ENCODE measurements around the gene NOL7. TPM values are rescaled to one million over a fixed set of nuclear protein-coding genes. Genes with fewer than 3 reads are reported as not detected.

The NOL7 gene
- total RNA-seq, 1 donor from 2014 or later: 52.0 TPM

DNA sequence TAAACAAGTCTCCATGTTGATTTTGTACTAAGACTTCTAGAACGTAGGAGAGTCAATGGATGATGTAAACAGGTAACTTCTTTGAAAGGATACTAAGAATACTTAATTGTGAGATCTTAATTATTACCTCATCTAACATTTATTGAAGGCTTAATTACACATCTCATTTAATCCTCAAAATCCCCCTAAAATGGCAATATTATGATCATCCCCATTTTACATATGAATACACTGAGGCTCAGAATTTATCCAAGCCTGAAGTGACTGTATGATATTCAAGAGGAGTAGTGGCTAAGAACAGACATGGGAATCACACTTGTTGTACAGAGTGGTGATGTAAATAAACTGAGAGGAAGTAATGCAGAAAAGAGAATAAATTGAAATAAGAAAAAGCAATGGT is 22.9 kb downstream of the NOL7 start:
- intact Hi-C loops (cut with DNase I): no loop called here
- H3K27ac ChIP-seq: no peak overlapping the region
- TF ChIP-seq, protein P1, sequence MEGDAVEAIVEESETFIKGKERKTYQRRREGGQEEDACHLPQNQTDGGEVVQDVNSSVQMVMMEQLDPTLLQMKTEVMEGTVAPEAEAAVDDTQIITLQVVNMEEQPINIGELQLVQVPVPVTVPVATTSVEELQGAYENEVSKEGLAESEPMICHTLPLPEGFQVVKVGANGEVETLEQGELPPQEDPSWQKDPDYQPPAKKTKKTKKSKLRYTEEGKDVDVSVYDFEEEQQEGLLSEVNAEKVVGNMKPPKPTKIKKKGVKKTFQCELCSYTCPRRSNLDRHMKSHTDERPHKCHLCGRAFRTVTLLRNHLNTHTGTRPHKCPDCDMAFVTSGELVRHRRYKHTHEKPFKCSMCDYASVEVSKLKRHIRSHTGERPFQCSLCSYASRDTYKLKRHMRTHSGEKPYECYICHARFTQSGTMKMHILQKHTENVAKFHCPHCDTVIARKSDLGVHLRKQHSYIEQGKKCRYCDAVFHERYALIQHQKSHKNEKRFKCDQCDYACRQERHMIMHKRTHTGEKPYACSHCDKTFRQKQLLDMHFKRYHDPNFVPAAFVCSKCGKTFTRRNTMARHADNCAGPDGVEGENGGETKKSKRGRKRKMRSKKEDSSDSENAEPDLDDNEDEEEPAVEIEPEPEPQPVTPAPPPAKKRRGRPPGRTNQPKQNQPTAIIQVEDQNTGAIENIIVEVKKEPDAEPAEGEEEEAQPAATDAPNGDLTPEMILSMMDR (IDR thresholded peaks at IDR 0.05): no peak

DNA sequence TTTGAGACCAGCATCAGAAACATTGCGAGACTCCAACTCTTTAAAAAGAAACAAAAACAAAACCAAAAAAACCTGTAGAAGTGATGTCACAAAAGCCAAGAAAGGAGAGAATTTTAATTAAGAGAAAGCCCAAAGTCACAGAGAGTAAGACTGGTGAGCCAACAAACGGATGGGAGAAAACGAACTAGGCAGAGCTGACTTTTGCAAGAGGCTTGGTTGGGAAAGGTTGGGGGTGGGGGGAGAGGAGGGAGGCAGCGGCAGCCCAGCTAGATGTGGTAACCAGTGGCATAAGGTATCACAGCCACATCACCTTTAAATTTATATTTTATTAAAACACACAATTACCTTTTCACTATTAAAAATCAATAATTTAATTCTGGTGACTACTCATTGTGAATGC is 23.5 kb downstream of the NOL7 start:
- H3K4me1 ChIP-seq: no peaks in the 10 kb centered on the region
- H3K27me3 ChIP-seq: no peaks in the 10 kb centered on the region
- ATAC-seq: no peak
- no peak overlapping the region for H3K27ac ChIP-seq
- H3K4me3 ChIP-seq: no peak overlapping the region
- no peaks in the 10 kb centered on the region for H3K9me3 ChIP-seq
- intact Hi-C loops (cut with DNase I): no loop called here
- TF ChIP-seq, protein P1 (IDR thresholded peaks at IDR 0.05): no peak
- H3K36me3 ChIP-seq: peaks cover 47% of the 10 kb centered on the region
- DNase-seq: no peak

More for the DNA sequence above, 22.9 kb downstream of the NOL7 start:
- no peaks in the 10 kb centered on the region for H3K27me3 ChIP-seq
- H3K4me1 ChIP-seq: no peaks in the 10 kb centered on the region
- H3K4me3 ChIP-seq: no peak overlapping the region
- no peak for DNase-seq
- no peak for ATAC-seq
- H3K9me3 ChIP-seq: no peaks in the 10 kb centered on the region
- peaks cover 41% of the 10 kb centered on the region for H3K36me3 ChIP-seq

DNA sequence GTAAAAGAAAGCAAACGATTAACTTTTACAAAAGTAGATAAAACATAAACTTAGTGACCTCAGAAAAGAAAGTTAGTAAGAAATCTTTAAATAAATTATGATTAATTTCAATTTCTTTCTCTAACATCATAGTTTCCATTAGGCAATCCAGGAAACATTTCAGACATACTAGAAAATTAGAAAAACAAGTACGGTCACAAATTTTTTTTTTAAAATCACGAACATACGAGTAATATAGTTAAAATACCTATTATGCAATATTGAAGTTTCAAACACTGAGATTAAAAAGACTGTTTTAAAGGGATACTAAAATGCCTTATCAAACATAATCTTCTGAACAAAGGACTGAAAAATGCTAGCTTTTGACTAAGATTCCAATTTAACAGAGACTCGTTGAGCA is 26.2 kb downstream of the NOL7 start:
- no peaks in the 10 kb centered on the region for H3K9me3 ChIP-seq
- H3K4me1 ChIP-seq: no peaks in the 10 kb centered on the region
- intact Hi-C loops (cut with DNase I): no loop called here
- H3K36me3 ChIP-seq: peaks cover 48% of the 10 kb centered on the region
- DNase-seq (no peak), ATAC-seq (no peak)
- no peak overlapping the region for H3K4me3 ChIP-seq
- no peaks in the 10 kb centered on the region for H3K27me3 ChIP-seq
- H3K27ac ChIP-seq: no peak overlapping the region
- TF ChIP-seq, protein P1 (IDR thresholded peaks at IDR 0.05): no peak

DNA sequence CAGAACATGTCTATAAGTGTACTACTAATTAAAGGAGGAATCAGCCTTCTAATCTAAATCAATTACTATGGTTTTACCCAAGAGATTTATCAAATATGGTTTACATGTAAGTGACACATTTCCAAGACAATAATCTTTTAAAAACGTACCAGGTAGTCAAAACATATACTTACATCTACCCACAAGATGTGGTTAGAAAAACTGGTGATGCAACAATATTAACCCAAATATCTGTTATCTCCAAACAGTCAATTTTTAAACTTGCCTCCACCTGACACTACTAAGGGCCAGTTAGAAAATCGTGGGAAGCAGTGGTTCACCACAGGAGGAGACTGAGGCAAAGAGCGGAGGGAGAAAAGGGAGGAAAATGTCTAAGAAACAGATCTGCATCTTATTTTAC is 28.0 kb downstream of the NOL7 start:
- Histone ChIP-seq H3K9me3 (no peaks in the 10 kb centered on the region), H3K36me3 (peaks cover 34% of the 10 kb centered on the region), H3K4me1 (no peaks in the 10 kb centered on the region), H3K27ac (no peak overlapping the region), H3K27me3 (no peaks in the 10 kb centered on the region), H3K4me3 (no peak overlapping the region)
- ATAC-seq (no peak), DNase-seq (no peak)
- TF ChIP-seq, protein P1 (IDR thresholded peaks at IDR 0.05): no peak
- intact Hi-C loops (cut with DNase I): no loop called here

DNA sequence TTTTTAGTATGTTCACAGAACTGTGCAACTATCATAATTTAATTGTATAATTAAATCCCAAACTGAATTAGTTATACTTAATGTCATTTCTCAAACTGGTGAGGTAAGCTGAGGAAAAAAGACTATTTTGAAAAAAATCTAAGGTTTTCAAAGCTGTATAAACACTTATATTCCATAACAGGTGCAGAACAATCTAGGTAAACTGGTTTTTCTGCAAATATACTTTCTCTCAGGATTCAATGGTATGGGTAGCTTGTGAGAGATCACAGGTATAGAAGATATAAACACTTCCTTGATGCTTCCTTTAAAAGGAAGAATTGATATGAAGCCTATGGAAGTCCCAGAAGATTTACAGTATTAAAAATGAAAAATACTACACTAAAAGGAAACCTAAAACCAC is 33.7 kb downstream of the NOL7 start:
- Histone ChIP-seq H3K4me3 (no peak overlapping the region), H3K4me1 (no peaks in the 10 kb centered on the region), H3K27ac (no peak overlapping the region), H3K36me3 (peaks cover 5% of the 10 kb centered on the region), H3K27me3 (no peaks in the 10 kb centered on the region), H3K9me3 (no peaks in the 10 kb centered on the region)
- intact Hi-C loops (cut with DNase I): no loop called here
- DNase-seq: no peak
- no peak for ATAC-seq
- TF ChIP-seq, protein P1 (IDR thresholded peaks at IDR 0.05): no peak

DNA sequence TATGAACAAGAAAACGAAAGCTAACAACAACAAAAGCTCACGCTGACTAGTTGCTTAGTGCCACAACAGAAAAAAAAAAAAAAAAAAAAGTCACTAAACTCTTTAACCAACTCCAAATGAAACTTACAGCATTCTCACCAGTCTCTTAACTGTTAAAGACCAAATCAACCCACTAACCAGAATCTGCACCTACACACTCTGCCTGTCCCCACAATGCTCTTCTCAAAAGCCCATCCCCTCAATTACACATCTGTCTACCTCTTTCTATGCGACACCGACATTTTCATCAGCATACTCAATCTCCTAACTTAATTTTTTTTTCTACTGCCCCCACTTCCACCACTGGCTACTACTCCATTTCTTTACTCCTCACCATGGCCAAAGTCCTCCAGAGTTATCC is 34.3 kb downstream of the NOL7 start:
- TF ChIP-seq, protein P1 (IDR thresholded peaks at IDR 0.05): no peak
- DNase-seq (no peak), ATAC-seq (no peak)
- Histone ChIP-seq H3K4me1 (no peaks in the 10 kb centered on the region), H3K36me3 (no peaks in the 10 kb centered on the region), H3K4me3 (no peak overlapping the region), H3K9me3 (no peaks in the 10 kb centered on the region), H3K27me3 (no peaks in the 10 kb centered on the region), H3K27ac (no peak overlapping the region)
- intact Hi-C loops (cut with DNase I): no loop called here
